ENCODE measurements around the gene GRM2. TPM values are rescaled to one million over a fixed set of nuclear protein-coding genes. Genes with fewer than 3 reads are reported as not detected.

GRM2 gene
- under 1 TPM; 0.16 to 0.19 TPM for total RNA-seq

DNA sequence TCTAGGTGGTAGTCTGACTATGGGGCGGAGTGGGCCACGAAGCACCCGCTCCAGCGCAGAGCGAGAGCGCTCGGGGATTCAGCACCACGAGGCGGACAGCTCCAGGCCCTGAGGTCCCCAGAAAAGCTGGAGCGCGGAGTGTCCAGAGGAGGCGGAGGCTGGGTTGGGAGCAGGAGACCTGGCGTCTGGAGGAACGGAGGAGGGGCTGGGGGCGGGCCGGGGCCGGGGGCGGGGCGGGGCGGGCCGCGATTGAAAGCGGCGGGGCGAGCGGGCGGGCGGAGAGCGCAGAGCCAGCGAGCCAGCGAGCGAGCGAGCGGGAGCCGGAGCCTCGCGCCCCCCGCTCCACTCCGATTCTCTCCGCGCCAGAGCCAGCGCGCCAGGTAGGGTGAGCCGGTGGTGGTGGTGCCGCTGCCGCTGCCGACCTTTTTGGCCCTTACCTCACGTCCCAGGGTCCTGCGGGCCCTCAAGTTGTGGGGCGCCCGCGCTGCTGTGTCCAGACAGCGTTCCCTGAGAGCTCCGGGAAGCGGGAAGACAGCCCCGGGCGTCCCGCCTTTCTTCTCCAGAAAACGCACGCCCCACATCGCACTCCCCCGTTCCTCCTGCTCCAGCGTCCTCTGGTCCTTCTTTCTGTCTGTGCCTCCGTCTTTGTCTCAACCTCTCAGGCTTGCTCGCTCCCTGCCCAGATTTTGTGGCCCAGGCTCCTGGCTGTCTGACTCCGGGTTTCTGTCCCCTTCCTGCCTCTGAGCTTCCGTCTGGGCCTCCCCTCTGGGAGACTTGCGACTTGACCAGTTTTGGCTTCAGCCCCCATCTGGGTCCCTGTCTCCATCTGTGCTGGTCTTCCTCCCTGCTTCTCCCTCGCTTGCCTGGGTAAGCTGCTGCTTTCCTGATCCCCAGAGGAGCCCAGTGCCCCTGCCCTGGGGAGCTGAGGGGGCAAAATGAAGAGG, at the start of gene GRM2:
TSS of gene GRM2 (plus strand) at position 281 of the 944 bp plus-strand sequence. CDS start 1,916 bp downstream, outside the sequence.
- peaks cover 0 to 13% of the 10 kb centered on the region in 2 donors for H3K4me1 ChIP-seq
- peaks cover 17% of the 10 kb centered on the region for H3K36me3 ChIP-seq
- no peaks in the 10 kb centered on the region for H3K9me3 ChIP-seq
- TF ChIP-seq, protein P1, sequence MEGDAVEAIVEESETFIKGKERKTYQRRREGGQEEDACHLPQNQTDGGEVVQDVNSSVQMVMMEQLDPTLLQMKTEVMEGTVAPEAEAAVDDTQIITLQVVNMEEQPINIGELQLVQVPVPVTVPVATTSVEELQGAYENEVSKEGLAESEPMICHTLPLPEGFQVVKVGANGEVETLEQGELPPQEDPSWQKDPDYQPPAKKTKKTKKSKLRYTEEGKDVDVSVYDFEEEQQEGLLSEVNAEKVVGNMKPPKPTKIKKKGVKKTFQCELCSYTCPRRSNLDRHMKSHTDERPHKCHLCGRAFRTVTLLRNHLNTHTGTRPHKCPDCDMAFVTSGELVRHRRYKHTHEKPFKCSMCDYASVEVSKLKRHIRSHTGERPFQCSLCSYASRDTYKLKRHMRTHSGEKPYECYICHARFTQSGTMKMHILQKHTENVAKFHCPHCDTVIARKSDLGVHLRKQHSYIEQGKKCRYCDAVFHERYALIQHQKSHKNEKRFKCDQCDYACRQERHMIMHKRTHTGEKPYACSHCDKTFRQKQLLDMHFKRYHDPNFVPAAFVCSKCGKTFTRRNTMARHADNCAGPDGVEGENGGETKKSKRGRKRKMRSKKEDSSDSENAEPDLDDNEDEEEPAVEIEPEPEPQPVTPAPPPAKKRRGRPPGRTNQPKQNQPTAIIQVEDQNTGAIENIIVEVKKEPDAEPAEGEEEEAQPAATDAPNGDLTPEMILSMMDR (IDR thresholded peaks at IDR 0.05), result peak in 1 of 2 donors; percentile 34
- H3K27ac ChIP-seq, result no peak within 1 kb of the TSS
- H3K27me3 ChIP-seq, result no peaks in the 10 kb centered on the region
- peak; percentile 63 for DNase-seq (ENCODE audit: low spot score)
- peak within 1 kb of the TSS; percentile 21 to 40 for H3K4me3 ChIP-seq

- Histone ChIP-seq H3K27me3 (no peaks in the 10 kb centered on the region), H3K4me3 (no peak overlapping the region), H3K36me3 (peaks cover 32% of the 10 kb centered on the region), H3K27ac (no peak overlapping the region), H3K9me3 (no peaks in the 10 kb centered on the region), H3K4me1 (no peaks in the 10 kb centered on the region)
- TF ChIP-seq, protein P1 (IDR thresholded peaks at IDR 0.05), result no peak
- DNase-seq (ENCODE audit: low spot score), result no peak
Observed at GRCh38 chr3:51657234-51657633, 49.6 kb upstream of the GRM2 start.

DNA sequence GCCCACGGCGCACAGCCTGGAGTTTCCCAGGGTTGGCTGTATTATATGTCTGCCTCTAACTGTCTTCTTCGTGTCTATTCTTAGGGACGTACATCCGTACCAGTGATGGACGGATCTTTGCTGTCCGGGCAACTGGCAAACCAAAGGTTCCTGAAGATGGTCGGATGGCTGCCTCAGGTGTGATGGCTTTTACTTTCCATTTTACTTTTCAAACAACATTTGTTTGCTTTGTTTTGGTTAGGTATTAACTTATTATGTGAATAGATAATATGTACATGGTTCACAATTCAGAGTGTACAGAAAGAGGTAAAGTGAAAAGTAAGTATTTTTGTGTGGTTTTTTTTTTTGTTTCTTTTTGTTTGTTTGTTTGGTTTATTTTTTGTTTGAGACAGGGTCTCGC, 46.9 kb upstream of the GRM2 start:
- peaks cover 42% of the 10 kb centered on the region for H3K36me3 ChIP-seq
- no peak for DNase-seq (ENCODE audit: low spot score)
- H3K4me1 ChIP-seq, result no peaks in the 10 kb centered on the region
- no peak overlapping the region for H3K4me3 ChIP-seq
- no peak overlapping the region for H3K27ac ChIP-seq
- H3K9me3 ChIP-seq, result no peaks in the 10 kb centered on the region
- no peaks in the 10 kb centered on the region for H3K27me3 ChIP-seq
- TF ChIP-seq, protein P1 (IDR thresholded peaks at IDR 0.05), result no peak

DNA sequence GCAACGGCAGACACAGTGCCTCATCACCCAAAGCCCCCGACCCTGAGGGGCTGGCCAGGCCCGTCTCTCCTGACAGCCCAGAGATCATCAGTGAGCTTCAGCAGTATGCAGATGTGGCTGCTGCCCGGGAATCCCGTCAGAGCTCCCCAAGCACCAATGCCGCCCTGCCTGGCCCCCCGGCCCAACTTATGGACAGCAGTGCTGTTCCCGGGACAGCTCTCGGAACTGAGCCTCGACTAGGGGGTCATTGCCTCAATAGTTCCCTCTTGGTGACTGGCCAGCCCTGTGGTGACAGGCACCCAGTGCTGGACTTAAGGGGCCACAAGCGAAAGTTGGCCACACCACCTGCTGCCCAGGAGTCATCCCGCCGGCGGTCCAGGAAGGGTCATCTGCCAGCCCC, 44.4 kb upstream of the GRM2 start:
- Histone ChIP-seq H3K4me3 (no peak overlapping the region), H3K36me3 (peaks cover 33% of the 10 kb centered on the region), H3K27ac (no peak overlapping the region), H3K4me1 (no peaks in the 10 kb centered on the region), H3K27me3 (no peaks in the 10 kb centered on the region), H3K9me3 (no peaks in the 10 kb centered on the region)
- TF ChIP-seq, protein P1 (IDR thresholded peaks at IDR 0.05), result no peak
- no peak for DNase-seq (ENCODE audit: low spot score)

DNA sequence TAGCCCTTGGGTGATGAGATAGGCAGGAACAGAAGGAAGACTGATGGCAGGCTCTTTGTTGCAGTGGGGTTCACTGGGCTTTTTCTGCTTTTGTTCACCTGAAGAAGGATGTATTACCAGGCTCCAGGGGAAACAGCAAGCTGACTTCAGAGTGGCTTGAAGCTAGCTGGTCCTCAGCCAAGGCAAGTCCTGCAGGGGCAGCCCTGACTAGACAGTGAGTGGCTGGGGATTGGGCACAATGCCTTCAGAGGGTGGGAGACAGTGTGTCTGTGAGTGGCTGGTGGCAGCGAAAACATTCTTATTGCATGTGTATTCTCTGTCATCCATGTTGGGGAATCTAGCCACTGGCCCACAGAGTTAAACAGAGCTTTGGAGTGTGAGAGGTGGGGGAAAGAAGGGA, 38.1 kb upstream of the GRM2 start:
- no peaks in the 10 kb centered on the region for H3K9me3 ChIP-seq
- no peaks in the 10 kb centered on the region for H3K27me3 ChIP-seq
- H3K4me1 ChIP-seq, result peaks cover 0 to 34% of the 10 kb centered on the region in 2 donors
- H3K4me3 ChIP-seq, result no peak overlapping the region
- TF ChIP-seq, protein P1 (IDR thresholded peaks at IDR 0.05), result no peak
- no peak overlapping the region for H3K27ac ChIP-seq
- no peak for DNase-seq (ENCODE audit: low spot score)
- H3K36me3 ChIP-seq, result no peaks in the 10 kb centered on the region
